ENCODE data around the gene CYLD. TPM values are rescaled to one million over a fixed set of nuclear protein-coding genes. Genes with fewer than 3 reads are reported as not detected.

Gene CYLD
- total and polyA plus RNA-seq, 2 experiments from 2014 or later, result 6.9 to 30.9 TPM

GRCh38 chr16:50796829-50797228 lies 54.9 kb downstream of the CYLD start (continued):
- TF ChIP-seq, protein P1, sequence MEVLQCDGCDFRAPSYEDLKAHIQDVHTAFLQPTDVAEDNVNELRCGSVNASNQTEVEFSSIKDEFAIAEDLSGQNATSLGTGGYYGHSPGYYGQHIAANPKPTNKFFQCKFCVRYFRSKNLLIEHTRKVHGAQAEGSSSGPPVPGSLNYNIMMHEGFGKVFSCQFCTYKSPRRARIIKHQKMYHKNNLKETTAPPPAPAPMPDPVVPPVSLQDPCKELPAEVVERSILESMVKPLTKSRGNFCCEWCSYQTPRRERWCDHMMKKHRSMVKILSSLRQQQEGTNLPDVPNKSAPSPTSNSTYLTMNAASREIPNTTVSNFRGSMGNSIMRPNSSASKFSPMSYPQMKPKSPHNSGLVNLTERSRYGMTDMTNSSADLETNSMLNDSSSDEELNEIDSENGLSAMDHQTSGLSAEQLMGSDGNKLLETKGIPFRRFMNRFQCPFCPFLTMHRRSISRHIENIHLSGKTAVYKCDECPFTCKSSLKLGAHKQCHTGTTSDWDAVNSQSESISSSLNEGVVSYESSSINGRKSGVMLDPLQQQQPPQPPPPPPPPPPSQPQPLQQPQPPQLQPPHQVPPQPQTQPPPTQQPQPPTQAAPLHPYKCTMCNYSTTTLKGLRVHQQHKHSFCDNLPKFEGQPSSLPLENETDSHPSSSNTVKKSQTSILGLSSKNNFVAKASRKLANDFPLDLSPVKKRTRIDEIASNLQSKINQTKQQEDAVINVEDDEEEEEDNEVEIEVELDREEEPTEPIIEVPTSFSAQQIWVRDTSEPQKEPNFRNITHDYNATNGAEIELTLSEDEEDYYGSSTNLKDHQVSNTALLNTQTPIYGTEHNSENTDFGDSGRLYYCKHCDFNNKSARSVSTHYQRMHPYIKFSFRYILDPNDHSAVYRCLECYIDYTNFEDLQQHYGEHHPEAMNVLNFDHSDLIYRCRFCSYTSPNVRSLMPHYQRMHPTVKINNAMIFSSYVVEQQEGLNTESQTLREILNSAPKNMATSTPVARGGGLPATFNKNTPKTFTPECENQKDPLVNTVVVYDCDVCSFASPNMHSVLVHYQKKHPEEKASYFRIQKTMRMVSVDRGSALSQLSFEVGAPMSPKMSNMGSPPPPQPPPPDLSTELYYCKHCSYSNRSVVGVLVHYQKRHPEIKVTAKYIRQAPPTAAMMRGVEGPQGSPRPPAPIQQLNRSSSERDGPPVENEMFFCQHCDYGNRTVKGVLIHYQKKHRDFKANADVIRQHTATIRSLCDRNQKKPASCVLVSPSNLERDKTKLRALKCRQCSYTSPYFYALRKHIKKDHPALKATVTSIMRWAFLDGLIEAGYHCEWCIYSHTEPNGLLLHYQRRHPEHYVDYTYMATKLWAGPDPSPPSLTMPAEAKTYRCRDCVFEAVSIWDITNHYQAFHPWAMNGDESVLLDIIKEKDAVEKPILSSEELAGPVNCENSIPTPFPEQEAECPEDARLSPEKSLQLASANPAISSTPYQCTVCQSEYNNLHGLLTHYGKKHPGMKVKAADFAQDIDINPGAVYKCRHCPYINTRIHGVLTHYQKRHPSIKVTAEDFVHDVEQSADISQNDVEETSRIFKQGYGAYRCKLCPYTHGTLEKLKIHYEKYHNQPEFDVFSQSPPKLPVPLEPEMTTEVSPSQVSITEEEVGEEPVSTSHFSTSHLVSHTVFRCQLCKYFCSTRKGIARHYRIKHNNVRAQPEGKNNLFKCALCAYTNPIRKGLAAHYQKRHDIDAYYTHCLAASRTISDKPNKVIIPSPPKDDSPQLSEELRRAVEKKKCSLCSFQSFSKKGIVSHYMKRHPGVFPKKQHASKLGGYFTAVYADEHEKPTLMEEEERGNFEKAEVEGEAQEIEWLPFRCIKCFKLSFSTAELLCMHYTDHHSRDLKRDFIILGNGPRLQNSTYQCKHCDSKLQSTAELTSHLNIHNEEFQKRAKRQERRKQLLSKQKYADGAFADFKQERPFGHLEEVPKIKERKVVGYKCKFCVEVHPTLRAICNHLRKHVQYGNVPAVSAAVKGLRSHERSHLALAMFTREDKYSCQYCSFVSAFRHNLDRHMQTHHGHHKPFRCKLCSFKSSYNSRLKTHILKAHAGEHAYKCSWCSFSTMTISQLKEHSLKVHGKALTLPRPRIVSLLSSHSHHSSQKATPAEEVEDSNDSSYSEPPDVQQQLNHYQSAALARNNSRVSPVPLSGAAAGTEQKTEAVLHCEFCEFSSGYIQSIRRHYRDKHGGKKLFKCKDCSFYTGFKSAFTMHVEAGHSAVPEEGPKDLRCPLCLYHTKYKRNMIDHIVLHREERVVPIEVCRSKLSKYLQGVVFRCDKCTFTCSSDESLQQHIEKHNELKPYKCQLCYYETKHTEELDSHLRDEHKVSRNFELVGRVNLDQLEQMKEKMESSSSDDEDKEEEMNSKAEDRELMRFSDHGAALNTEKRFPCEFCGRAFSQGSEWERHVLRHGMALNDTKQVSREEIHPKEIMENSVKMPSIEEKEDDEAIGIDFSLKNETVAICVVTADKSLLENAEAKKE (CRISPR knock-in tag; IDR thresholded peaks at IDR 0.05), result no peak
- TF ChIP-seq JUNB (IDR thresholded peaks at IDR 0.05; ENCODE audit: unreplicated experiment) (no peak), EZH2phosphoT487 (IDR thresholded peaks at IDR 0.05; ENCODE audit: unreplicated experiment) (no peak)

DNA sequence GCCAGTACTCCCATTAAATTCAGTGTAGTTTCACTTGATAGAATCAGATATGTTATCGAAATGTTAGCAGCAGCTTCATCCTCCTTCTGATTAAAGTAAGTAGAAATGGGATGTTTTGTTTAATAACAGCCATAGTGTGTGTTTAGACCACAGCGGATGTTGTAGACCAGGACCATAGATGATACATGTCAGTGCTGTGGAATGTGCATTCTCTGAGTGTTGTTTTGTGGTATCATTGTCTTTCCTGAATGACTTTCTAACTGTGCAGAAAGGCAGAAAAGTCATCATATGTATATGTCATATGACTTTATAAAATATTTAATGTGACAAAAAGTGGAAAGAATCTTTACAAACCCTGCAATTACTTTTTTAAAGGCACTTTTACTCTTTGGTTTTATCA lies 55.6 kb downstream of the CYLD start:
- Histone ChIP-seq H3F3A (replicated peaks; ENCODE audit: low read depth) (no peaks in the 10 kb centered on the region), H3K27me3 (ENCODE audit: insufficient read depth) (no peaks in the 10 kb centered on the region), H3K27ac (ENCODE audit: low read depth) (no peak overlapping the region), H3K4me1 (ENCODE audit: insufficient read depth) (no peaks in the 10 kb centered on the region), H3K9me2 (ENCODE audit: insufficient read depth) (no peaks in the 10 kb centered on the region), H3K36me3 (ENCODE audit: insufficient read depth) (no peaks in the 10 kb centered on the region), H4K20me1 (replicated peaks; ENCODE audit: insufficient read depth) (no peaks in the 10 kb centered on the region), H3K4me3 (no peak overlapping the region), H3K79me2 (replicated peaks; ENCODE audit: insufficient read depth) (no peaks in the 10 kb centered on the region), H3K4me2 (no peak overlapping the region), H2AFZ (no peak overlapping the region)
- ATAC-seq, result no peak
- Mint-ChIP-seq H3K27ac (no peak overlapping the region), H3K36me3 (ENCODE audit: low read depth) (no peaks in the 10 kb centered on the region), H3K27me3 (ENCODE audit: insufficient read depth, low read depth, poor library complexity) (no peaks in the 10 kb centered on the region), H3K4me1 (peaks cover 5% of the 10 kb centered on the region; the same call in 2 of the 3 replicates), H3K4me3 (no peak overlapping the region), H3K9me3 (no peaks in the 10 kb centered on the region)
- no peak for DNase-seq (ENCODE audit: low spot score)
- TF ChIP-seq CTCF (conservative IDR thresholded peaks at IDR 0.05; ENCODE audit: low read depth in 2 of 2), result no peak
- TF ChIP-seq NANOG (IDR thresholded peaks at IDR 0.05; ENCODE audit: borderline replicate concordance), result no peak
- no peak for TF ChIP-seq JUNB (IDR thresholded peaks at IDR 0.05; ENCODE audit: unreplicated experiment)
- no peak for TF ChIP-seq ZNF331 (CRISPR knock-in tag; IDR thresholded peaks at IDR 0.05; ENCODE audit: low read depth)
- TF ChIP-seq ZNF114 (CRISPR knock-in tag; IDR thresholded peaks at IDR 0.05), result no peak
- TF ChIP-seq, protein P1 (CRISPR knock-in tag; IDR thresholded peaks at IDR 0.05), result no peak
- TF ChIP-seq POLR2AphosphoS5 (IDR thresholded peaks at IDR 0.05; ENCODE audit: low read depth), result no peak
- TF ChIP-seq CREB1 (CRISPR knock-in tag; IDR thresholded peaks at IDR 0.05; ENCODE audit: low read depth), result no peak

All from GM23338 (cell line).